22Rv1 (cell line): ENCODE measurements around the gene POLR2H.

Experiments used
- CTCF ChIP-seq: fragments of 450-650 bp; IDR thresholded peaks from 2 replicates; pipeline ENCODE4 v1.5.1; 2017; ENCODE audit warnings: mild to moderate bottlenecking
- ZFX ChIP-seq: fragments of 450-650 bp; IDR thresholded peaks from 2 replicates; pipeline ENCODE4 v1.6.1; 2017; ENCODE audit warnings: antibody characterized with exemption, borderline replicate concordance

DNA sequence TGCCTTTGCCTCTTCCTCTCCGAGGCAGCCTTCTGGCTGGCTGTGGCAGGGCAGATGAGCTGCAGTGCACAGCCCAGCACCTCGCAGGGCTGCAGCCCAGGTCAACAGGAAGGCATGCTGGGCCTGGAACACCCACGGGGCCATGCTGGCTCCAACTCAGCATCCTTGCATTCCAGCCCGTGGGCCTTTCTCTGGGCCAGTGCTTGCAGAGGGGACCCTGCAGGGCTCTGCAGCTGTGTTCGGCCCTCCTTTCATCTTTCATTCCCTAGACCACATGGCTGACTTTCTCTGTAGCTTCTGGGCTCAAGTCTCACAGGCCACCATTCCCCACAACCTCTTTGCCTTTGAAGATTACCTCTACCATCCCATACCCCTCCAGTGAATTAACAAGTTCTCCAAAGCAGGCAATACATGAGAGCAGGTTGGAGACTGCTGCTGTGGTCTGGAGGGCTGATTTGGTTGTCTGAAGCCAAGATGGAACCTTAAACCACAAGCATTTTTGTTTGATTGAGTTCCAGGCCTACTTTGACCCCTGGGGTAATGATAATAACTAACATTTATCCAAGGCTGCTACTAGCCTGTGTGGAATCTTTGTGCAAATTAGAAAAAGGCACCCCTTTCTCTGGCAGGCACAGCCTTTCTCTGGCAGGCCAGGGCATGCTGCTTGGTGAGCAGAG, 18.2 kb upstream of the POLR2H start:
- TF ChIP-seq CTCF (no peak), ZFX (no peak)
